CD4-positive, alpha-beta memory T cell (primary cell): ENCODE results near the gene SLAMF7. TPM values are rescaled to one million over a fixed set of nuclear protein-coding genes. Genes with fewer than 3 reads are reported as not detected.
"Not testable (repeated sequence)": the region's sequence is repeated elsewhere in the genome, so short reads cannot be mapped to it uniquely, and the experiment has no call there.

ENCODE experiments used
- CTCF ChIA-PET: fragments of 350-600 bp; sonication (Branson Sonifier 250); formaldehyde crosslinking; loops from one replicate; lab custom pipeline; 2021; ENCODE audit warnings: inconsistent platforms; ENCODE audit not compliant: partially characterized antibody; lab: Charles Lee
- POLR2A ChIA-PET: fragments of 350-600 bp; sonication (Branson Sonifier 250); formaldehyde crosslinking; loops from one replicate; lab custom pipeline; 2021; ENCODE audit not compliant: partially characterized antibody; lab: Charles Lee
- DNase-seq, 5 donors: peaks; one replicate each; pipeline versions ENCODE4 v3.0.0 to v3.0.0-alpha.2; 2020 to 2022; ENCODE audit warnings: mixed read lengths in 1 of 5
- H3K27ac ChIP-seq: one replicate; pipeline ENCODE4 v1.7.0; 2013; ENCODE audit warnings: low read depth, low read length
- H3K27me3 ChIP-seq: 2 replicates; pipeline ENCODE4 v1.7.0; 2013; ENCODE audit warnings: mild to moderate bottlenecking, low read length, moderate library complexity; ENCODE audit not compliant: insufficient read depth
- H3K36me3 ChIP-seq: 2 replicates; pipeline ENCODE4 v1.7.0; 2013; ENCODE audit warnings: mild to moderate bottlenecking, low read length, moderate library complexity; ENCODE audit not compliant: insufficient read depth
- H3K4me1 ChIP-seq: 2 replicates; pipeline ENCODE4 v1.7.0; 2013; ENCODE audit warnings: mild to moderate bottlenecking, low read length, moderate library complexity; ENCODE audit not compliant: insufficient read depth
- H3K4me3 ChIP-seq, 2 donors: one replicate each; pipeline ENCODE4 v1.7.0; 2013; ENCODE audit warnings: low read length in 2 of 2, mild to moderate bottlenecking in 1 of 2
- H3K9me3 ChIP-seq, 2 donors: one replicate each; pipeline ENCODE4 v1.7.0; 2013; ENCODE audit warnings: low read length in 2 of 2, control low read depth in 1 of 2; ENCODE audit not compliant: control insufficient read depth in 1 of 2
- H3K27ac Mint-ChIP-seq, 7 donors: one replicate each; pipeline ENCODE4 v1.8.0; 2020 to 2021; ENCODE audit warnings: mixed read lengths in 7 of 7, mild to moderate bottlenecking in 6 of 7, inconsistent platforms in 3 of 7, moderate library complexity in 3 of 7
- H3K27me3 Mint-ChIP-seq, 2 donors: one replicate each; pipeline ENCODE4 v1.8.0; 2020 to 2021; ENCODE audit warnings: mixed read lengths in 2 of 2
- H3K36me3 Mint-ChIP-seq, 2 donors: one replicate each; pipeline ENCODE4 v1.8.0; 2020 to 2021; ENCODE audit warnings: mixed read lengths in 2 of 2, inconsistent platforms in 1 of 2, mild to moderate bottlenecking in 1 of 2
- H3K4me1 Mint-ChIP-seq, 4 donors: one replicate each; pipeline ENCODE4 v1.8.0; 2020 to 2021; ENCODE audit warnings: mixed read lengths in 4 of 4, mild to moderate bottlenecking in 1 of 4
- H3K4me3 Mint-ChIP-seq, 8 donors: one replicate each; pipeline ENCODE4 v1.8.0; 2020 to 2021; ENCODE audit warnings: mixed read lengths in 8 of 8, mild to moderate bottlenecking in 7 of 8, moderate library complexity in 6 of 8, inconsistent platforms in 3 of 8
- H3K9me3 Mint-ChIP-seq, 8 donors: one replicate each; pipeline ENCODE4 v1.8.0; 2020 to 2021; ENCODE audit warnings: mixed read lengths in 8 of 8, mild to moderate bottlenecking in 5 of 8, inconsistent platforms in 3 of 8, moderate library complexity in 1 of 8
- intact Hi-C: fragments of 100-400 bp; cut with micrococcal nuclease; formaldehyde crosslinking; loops from one replicate; pipeline ENCODE4 v1.15.1; 2023
- polyA plus RNA-seq, 2 donors: library from polyadenylated mRNA; unstranded; fragments of 300-500 nt; fragmentation: Illumina TruSeq; gene quantifications; one replicate each; pipeline ENCODE4 v1.2.3, GENCODE V29; 2021
- total RNA-seq, 2 experiments: library from RNA; stranded (reverse); gene quantifications; one replicate each; pipeline ENCODE4 v1.2.3, GENCODE V29; 2021

SLAMF7 gene
- total and polyA plus RNA-seq, 4 experiments from 2014 or later: 2.8 to 8.2 (median 5.4) TPM

DNA sequence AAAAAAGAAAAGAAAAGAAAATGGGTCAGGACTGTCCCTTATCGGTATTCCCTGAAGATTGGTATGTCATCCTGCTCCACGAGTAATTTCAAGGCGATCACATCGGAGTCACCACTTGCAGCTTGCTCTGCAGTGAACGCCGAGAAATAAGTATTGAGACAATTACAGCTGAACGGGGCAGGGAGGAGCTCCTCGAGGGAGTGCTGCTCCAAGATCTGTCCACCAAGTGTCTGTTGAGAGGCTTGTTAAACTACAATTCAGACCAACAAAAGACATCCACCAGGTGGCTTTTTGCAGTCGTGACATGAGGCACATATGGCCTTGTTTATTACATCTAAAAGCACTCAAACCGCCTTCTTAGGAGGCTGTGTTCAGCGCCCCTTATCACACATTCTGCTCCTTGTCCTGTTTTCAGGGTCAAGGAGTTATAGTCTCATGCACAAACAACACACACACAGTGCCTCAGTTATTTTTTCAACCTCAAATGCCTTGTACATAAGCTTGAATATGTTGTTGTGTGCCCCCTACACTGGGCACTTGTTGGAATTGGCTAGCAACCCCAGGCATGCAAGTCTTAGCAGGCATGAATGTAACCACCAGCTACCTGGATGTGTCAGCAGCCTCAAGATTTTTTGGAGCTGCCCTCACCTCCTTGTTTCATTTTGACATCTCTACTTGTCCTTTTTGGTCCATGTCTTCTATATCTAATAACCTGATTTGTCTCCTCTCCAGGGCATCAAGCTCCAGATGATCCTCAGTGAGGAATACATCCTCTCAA is 14.4 kb upstream of the SLAMF7 start:
- Mint-ChIP-seq H3K4me1 (peaks cover 14 to 25% (median 18%) of the 10 kb centered on the region in 4 donors), H3K27ac (peak overlapping the region in 3 of 7 donors; percentile 3 to 64 (median 17)), H3K4me3 (no peak overlapping the region), H3K9me3 (no peaks in the 10 kb centered on the region), H3K27me3 (no peaks in the 10 kb centered on the region), H3K36me3 (no peaks in the 10 kb centered on the region)
- DNase-seq: no peak
- Histone ChIP-seq H3K27me3 (no peaks in the 10 kb centered on the region), H3K4me1 (peaks cover 23% of the 10 kb centered on the region), H3K9me3 (no peaks in the 10 kb centered on the region), H3K27ac (no peak overlapping the region), H3K36me3 (no peaks in the 10 kb centered on the region), H3K4me3 (no peak overlapping the region)
- intact Hi-C loops: loop anchor here (5.0 kb wide), 1 partner anchor 373 kb away; the partner anchor contains the start of gene KLHDC9
- ChIA-PET CTCF (interaction anchor here (0.9 to 7.3 kb wide), 18 partner anchors 9 to 265 kb away, joined by 3 to 130 read pairs (median 14); partner anchors contain the start of genes CD48 and ITLN2), POLR2A (interaction anchor here (0.8 to 3.8 kb wide), 6 partner anchors 13 to 70 kb away, joined by 3 to 26 read pairs (median 4); partner anchors contain the start of gene CD48)

DNA sequence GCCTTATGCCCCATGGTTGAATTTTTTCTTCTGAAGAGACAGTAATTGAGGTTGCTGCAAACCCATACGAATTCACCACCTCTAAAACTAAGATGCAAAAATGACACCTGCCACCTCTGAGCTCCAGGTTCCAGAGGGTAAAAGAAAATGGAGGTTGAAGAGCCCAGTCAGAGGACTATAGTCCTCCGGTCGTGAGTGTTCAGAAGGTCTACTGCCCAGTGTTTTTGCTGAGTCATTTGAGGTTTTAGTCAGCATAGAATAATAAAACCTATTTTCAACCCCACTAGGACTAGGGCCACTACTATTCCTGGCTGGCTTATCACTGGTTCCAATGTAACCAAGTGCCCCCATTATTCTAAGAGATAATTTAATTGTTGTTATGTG is 12.9 kb upstream of the SLAMF7 start:
- Histone ChIP-seq H3K9me3 (no peaks in the 10 kb centered on the region), H3K4me1 (peaks cover 23% of the 10 kb centered on the region), H3K4me3 (no peak overlapping the region), H3K27me3 (no peaks in the 10 kb centered on the region), H3K36me3 (no peaks in the 10 kb centered on the region), H3K27ac (no peak overlapping the region)
- ChIA-PET POLR2A (interaction anchor here (0.8 to 3.8 kb wide), 5 partner anchors 14 to 42 kb away, joined by 3 to 26 read pairs (median 6); partner anchors contain the start of gene CD48), CTCF (interaction anchor here (0.6 to 7.3 kb wide), 16 partner anchors 13 to 260 kb away, joined by 3 to 130 read pairs (median 24); partner anchors contain the start of genes CD48 and ITLN2)
- Mint-ChIP-seq H3K4me1 (peaks cover 11 to 18% (median 13%) of the 10 kb centered on the region in 4 donors), H3K9me3 (no peaks in the 10 kb centered on the region), H3K27me3 (no peaks in the 10 kb centered on the region), H3K36me3 (no peaks in the 10 kb centered on the region), H3K27ac (peak overlapping the region in 1 of 7 donors; percentile 20), H3K4me3 (no peak overlapping the region)
- DNase-seq: no peak
- intact Hi-C loops: loop anchor here (1.0 to 5.0 kb wide), 6 partner anchors 13 to 371 kb away; partner anchors contain the start of gene KLHDC9

DNA sequence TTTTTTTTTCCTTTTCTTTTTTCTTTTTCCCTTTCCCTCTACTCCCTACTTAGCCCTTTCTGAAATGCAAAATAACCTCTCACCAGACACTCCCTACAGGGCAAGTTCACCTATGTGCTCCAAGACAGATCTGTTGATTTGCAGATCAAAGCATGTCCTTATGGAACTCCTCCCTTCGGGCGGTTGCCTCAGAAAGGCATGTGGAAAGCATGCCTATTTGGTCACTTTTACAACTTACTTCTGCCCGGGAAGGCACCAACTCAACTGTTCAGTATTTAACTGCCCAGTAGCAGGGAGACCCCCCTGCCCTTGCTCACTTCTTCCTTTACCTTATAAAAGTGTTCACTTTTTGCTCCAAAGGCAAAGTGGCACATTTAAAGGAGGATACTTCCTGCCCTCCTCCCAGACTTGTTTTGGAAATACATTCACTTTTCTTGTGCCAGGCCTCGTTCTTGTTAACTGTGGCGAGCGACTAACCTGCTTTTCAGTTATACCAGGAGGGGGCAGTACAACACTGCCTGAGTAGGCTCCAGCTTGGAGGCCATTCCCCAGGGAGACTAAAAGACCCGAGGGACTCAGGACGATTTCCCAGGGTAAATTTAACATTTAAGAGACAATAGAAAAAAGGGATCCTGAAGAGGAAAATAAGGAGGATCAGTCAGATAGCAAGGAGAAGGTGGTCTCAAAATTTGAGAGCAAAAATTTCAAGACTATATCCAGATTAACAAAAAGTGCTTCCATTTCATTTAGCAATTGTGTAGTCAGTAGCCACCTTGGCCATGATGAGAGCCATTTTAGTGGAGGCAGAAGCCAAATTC is 12.3 kb upstream of the SLAMF7 start:
- no peak overlapping the region for H3K4me3 ChIP-seq
- H3K36me3 ChIP-seq: no peaks in the 10 kb centered on the region
- intact Hi-C loops: loop anchor here (1.0 to 5.0 kb wide), 10 partner anchors 14 to 371 kb away; partner anchors contain the start of gene KLHDC9
- H3K27ac ChIP-seq: no peak overlapping the region
- no peaks in the 10 kb centered on the region for H3K9me3 ChIP-seq
- Mint-ChIP-seq H3K4me3 (no peak overlapping the region), H3K27ac (no peak overlapping the region), H3K36me3 (no peaks in the 10 kb centered on the region), H3K9me3 (peaks cover 0 to 2% (median 0%) of the 10 kb centered on the region in 8 donors), H3K4me1 (peaks cover 11 to 20% (median 15%) of the 10 kb centered on the region in 4 donors), H3K27me3 (no peaks in the 10 kb centered on the region)
- POLR2A ChIA-PET: interaction anchor here (0.6 to 3.8 kb wide), 7 partner anchors 15 to 264 kb away, joined by 3 to 26 read pairs (median 5); partner anchors contain the start of gene CD48
- CTCF ChIA-PET: interaction anchor here (0.6 to 7.3 kb wide), 33 partner anchors 10 to 259 kb away, joined by 3 to 130 read pairs (median 5); partner anchors contain the start of genes CD48, ITLN2 and LY9
- no peaks in the 10 kb centered on the region for H3K27me3 ChIP-seq
- DNase-seq: peak; percentile 67 to 76 (median 74)
- H3K4me1 ChIP-seq: peaks cover 24% of the 10 kb centered on the region

DNA sequence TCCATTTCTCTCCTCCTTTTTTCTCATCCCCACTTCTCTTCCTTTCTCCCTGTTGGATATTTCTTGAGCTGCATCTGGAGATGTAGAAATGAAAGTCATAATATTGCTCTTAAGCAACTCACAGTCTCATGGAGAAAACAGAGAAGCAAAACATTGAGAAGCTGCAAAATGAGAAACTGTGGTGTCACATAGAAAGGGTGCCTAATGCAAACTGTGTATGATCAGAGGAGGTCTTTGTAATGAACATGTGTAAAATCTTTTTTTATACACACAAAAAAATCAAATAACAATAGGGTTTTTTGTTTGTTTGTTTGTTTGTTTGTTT is 11.8 kb upstream of the SLAMF7 start:
- peaks cover 27% of the 10 kb centered on the region for H3K4me1 ChIP-seq
- no peaks in the 10 kb centered on the region for H3K27me3 ChIP-seq
- Mint-ChIP-seq H3K36me3 (no peaks in the 10 kb centered on the region), H3K9me3 (peaks cover 0 to 4% (median 0%) of the 10 kb centered on the region in 8 donors), H3K4me1 (peaks cover 14 to 23% (median 17%) of the 10 kb centered on the region in 4 donors), H3K27me3 (no peaks in the 10 kb centered on the region), H3K27ac (no peak overlapping the region), H3K4me3 (no peak overlapping the region)
- H3K9me3 ChIP-seq: no peaks in the 10 kb centered on the region
- H3K36me3 ChIP-seq: no peaks in the 10 kb centered on the region
- intact Hi-C loops: loop anchor here (1.0 to 5.0 kb wide), 6 partner anchors 14 to 370 kb away; partner anchors contain the start of gene KLHDC9
- ChIA-PET POLR2A (interaction anchor here (0.6 to 1.4 kb wide), 5 partner anchors 18 to 263 kb away, joined by 3 to 7 read pairs (median 4); no protein-coding TSS in a partner anchor), CTCF (interaction anchor here (0.6 to 7.3 kb wide), 29 partner anchors 9 to 262 kb away, joined by 3 to 130 read pairs (median 4); partner anchors contain the start of genes CD48, ITLN2 and LY9)
- no peak for DNase-seq
- H3K27ac ChIP-seq: no peak overlapping the region
- no peak overlapping the region for H3K4me3 ChIP-seq

DNA sequence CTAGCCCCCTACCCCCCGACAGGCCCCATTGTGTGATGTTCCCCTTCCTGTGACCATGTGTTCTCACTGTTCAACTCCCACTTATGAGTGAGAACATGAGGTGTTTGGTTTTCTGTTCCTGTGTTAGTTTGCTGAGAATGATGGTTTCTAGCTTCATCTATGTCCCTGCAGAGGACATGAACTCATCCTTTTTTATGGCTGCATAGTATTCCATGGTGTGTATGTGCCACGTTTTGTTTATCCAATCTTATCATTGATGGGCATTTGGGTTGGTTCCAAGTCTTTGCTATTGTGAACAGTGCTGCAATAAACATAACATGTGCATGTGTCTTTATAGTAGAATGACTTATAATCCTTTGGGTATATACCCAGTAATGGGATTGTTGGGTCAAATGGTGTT is 7.5 kb upstream of the SLAMF7 start:
- intact Hi-C loops, H3K27ac Mint-ChIP-seq, H3K27ac ChIP-seq, H3K4me3 Mint-ChIP-seq, H3K27me3 Mint-ChIP-seq, CTCF ChIA-PET, H3K9me3 ChIP-seq, H3K36me3 ChIP-seq, H3K27me3 ChIP-seq, H3K4me3 ChIP-seq, DNase-seq: not testable (repeated sequence)
- POLR2A ChIA-PET: interaction anchor here (0.6 kb wide), 1 partner anchor 133 kb away, joined by 3 read pairs; no protein-coding TSS in a partner anchor
- Mint-ChIP-seq H3K36me3 (peaks cover 5 to 10% of the 10 kb centered on the region in 2 donors), H3K4me1 (peaks cover 23 to 37% (median 29%) of the 10 kb centered on the region in 4 donors), H3K9me3 (peaks cover 0 to 12% (median 7%) of the 10 kb centered on the region in 8 donors)
- H3K4me1 ChIP-seq: peaks cover 34% of the 10 kb centered on the region

DNA sequence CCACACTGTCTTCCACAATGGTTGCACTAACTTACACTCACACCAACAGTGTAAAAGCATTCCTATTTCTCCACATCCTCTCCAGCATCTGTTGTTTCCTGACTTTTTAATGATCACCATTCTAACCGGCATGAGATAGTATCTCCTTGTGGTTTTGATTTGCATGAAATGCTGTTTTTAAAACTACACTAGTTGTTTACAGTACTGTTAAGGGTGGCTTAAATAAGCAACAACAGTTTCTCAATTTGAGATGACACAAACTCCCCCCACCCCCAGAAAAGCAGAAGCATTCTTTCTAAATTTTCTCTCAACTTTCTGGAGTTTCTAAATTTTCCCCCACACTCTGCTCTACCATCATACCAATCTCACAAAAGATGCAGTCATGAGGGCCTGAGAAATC is 7.1 kb upstream of the SLAMF7 start:
- Histone ChIP-seq H3K4me1 (peaks cover 29% of the 10 kb centered on the region), H3K9me3 (no peaks in the 10 kb centered on the region), H3K4me3 (no peak overlapping the region), H3K27ac (no peak overlapping the region), H3K36me3 (no peaks in the 10 kb centered on the region), H3K27me3 (no peaks in the 10 kb centered on the region)
- no peak for DNase-seq
- Mint-ChIP-seq H3K4me1 (peaks cover 23 to 37% (median 29%) of the 10 kb centered on the region in 4 donors), H3K27ac (peak overlapping the region in 1 of 7 donors; percentile 56), H3K9me3 (peaks cover 0 to 17% (median 11%) of the 10 kb centered on the region in 8 donors), H3K27me3 (no peaks in the 10 kb centered on the region), H3K36me3 (peaks cover 5 to 12% of the 10 kb centered on the region in 2 donors), H3K4me3 (peak overlapping the region in 1 of 8 donors; percentile 29)
- ChIA-PET CTCF (no interaction called here), POLR2A (interaction anchor here (0.6 kb wide), 1 partner anchor 133 kb away, joined by 3 read pairs; no protein-coding TSS in a partner anchor)
- intact Hi-C loops: no loop called here
